ENCODE data around the gene TRDN. TPM values are rescaled to one million over a fixed set of nuclear protein-coding genes. Genes with fewer than 3 reads are reported as not detected.

The TRDN gene
- total and polyA plus RNA-seq, 3 experiments from 2014 or later, result not detected

- ChIA-PET CTCF (no interaction called here), POLR2A (no interaction called here)
- Histone ChIP-seq H3K9me3 (ENCODE audit: low read length) (no peaks in the 10 kb centered on the region), H3K36me3 (ENCODE audit: insufficient read depth, low read length) (no peaks in the 10 kb centered on the region), H3K4me1 (ENCODE audit: insufficient read depth, low read length) (no peaks in the 10 kb centered on the region), H3K4me3 (ENCODE audit: low read length) (no peak overlapping the region), H3K27ac (ENCODE audit: low read depth, low read length) (no peak overlapping the region), H3K27me3 (ENCODE audit: insufficient read depth, low read length, poor library complexity, severe bottlenecking) (no peaks in the 10 kb centered on the region)
- Mint-ChIP-seq H3K9me3 (peaks cover 2 to 6% (median 4%) of the 10 kb centered on the region in 5 donors), H3K4me3 (no peak overlapping the region), H3K36me3 (no peaks in the 10 kb centered on the region), H3K27me3 (no peaks in the 10 kb centered on the region), H3K27ac (no peak overlapping the region), H3K4me1 (no peaks in the 10 kb centered on the region)
- DNase-seq, result no peak
These were observed 86.6 kb downstream of the TRDN start for GRCh38 chr6:123550052-123550617.

- no peak for DNase-seq
- Histone ChIP-seq H3K4me3 (ENCODE audit: low read length) (no peak overlapping the region), H3K4me1 (ENCODE audit: insufficient read depth, low read length) (no peaks in the 10 kb centered on the region), H3K36me3 (ENCODE audit: insufficient read depth, low read length) (no peaks in the 10 kb centered on the region), H3K9me3 (ENCODE audit: low read length) (no peaks in the 10 kb centered on the region), H3K27me3 (ENCODE audit: insufficient read depth, low read length, poor library complexity, severe bottlenecking) (no peaks in the 10 kb centered on the region), H3K27ac (ENCODE audit: low read depth, low read length) (no peak overlapping the region)
- Mint-ChIP-seq H3K4me1 (no peaks in the 10 kb centered on the region), H3K27ac (no peak overlapping the region), H3K9me3 (peaks cover 2 to 6% (median 4%) of the 10 kb centered on the region in 5 donors), H3K4me3 (no peak overlapping the region), H3K27me3 (no peaks in the 10 kb centered on the region), H3K36me3 (no peaks in the 10 kb centered on the region)
- CTCF ChIA-PET, result no interaction called here
- POLR2A ChIA-PET, result no interaction called here
These were observed 87.3 kb downstream of the TRDN start for GRCh38 chr6:123549476-123549875.

DNA sequence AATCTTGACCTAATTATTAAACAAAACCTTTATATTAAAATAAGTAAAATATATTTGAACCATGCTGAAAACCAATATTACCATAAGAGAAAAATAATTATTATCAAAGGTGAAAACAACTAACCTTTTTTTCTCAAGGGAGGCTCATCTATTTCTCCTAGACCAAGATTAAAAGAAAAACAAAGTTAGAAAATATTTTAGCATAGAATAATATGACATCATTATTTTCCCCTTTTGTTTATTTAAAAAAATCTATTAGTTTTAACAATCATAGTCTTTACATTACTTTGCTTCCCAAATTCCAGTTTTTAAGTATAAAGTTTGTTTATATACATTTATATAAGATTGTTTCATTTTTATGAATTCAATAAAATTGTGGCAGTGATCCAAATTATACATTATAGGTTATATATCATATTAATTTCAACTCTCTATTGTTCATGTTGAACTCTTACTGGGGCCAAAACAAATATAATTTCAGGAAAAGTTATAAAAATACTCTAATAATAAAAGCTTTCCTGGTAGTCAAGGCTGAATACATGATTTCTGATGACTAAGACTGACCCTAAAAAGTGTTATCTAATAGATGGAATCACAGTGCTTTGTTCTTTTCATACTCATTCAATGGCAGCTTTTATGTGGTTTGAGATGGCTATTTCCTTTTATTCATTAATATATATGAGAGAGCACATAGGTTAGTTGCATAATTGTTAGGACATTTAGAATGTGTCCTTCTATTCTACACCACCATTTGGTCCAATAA is 89.4 kb downstream of the TRDN start:
- Mint-ChIP-seq H3K4me1 (no peaks in the 10 kb centered on the region), H3K36me3 (no peaks in the 10 kb centered on the region), H3K4me3 (no peak overlapping the region), H3K9me3 (peaks cover 0 to 4% (median under 1%) of the 10 kb centered on the region in 5 donors), H3K27me3 (no peaks in the 10 kb centered on the region), H3K27ac (no peak overlapping the region)
- no peaks in the 10 kb centered on the region for H3K27me3 ChIP-seq (ENCODE audit: insufficient read depth, low read length, poor library complexity, severe bottlenecking)
- H3K9me3 ChIP-seq (ENCODE audit: low read length), result no peaks in the 10 kb centered on the region
- no peaks in the 10 kb centered on the region for H3K36me3 ChIP-seq (ENCODE audit: insufficient read depth, low read length)
- POLR2A ChIA-PET, result no interaction called here
- H3K4me1 ChIP-seq (ENCODE audit: insufficient read depth, low read length), result no peaks in the 10 kb centered on the region
- CTCF ChIA-PET, result no interaction called here
- H3K4me3 ChIP-seq (ENCODE audit: low read length), result no peak overlapping the region
- no peak overlapping the region for H3K27ac ChIP-seq (ENCODE audit: low read depth, low read length)
- no peak for DNase-seq

DNA sequence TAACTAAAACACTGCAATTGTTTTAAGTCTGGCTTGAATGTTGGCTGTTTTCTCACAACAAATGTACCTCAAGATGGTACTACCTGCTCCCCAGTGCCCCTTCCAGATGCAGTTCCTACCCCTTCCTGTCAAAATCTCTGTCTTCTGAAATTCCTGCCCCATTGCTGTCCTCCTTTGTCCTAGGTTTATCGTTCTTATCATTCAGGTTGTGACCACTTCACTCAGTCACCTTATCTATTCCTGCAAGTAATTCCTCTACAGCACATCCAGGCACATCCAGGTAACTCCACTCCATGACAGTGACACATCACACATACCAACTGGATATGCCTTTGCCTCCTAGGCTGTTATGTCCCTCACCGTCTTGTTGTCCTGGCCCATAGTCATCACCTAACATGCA is 90.2 kb downstream of the TRDN start:
- Histone ChIP-seq H3K36me3 (ENCODE audit: insufficient read depth, low read length) (no peaks in the 10 kb centered on the region), H3K4me1 (ENCODE audit: insufficient read depth, low read length) (no peaks in the 10 kb centered on the region), H3K27ac (ENCODE audit: low read depth, low read length) (no peak overlapping the region), H3K4me3 (ENCODE audit: low read length) (no peak overlapping the region), H3K9me3 (ENCODE audit: low read length) (no peaks in the 10 kb centered on the region), H3K27me3 (ENCODE audit: insufficient read depth, low read length, poor library complexity, severe bottlenecking) (no peaks in the 10 kb centered on the region)
- H3K4me3 Mint-ChIP-seq, result no peak overlapping the region
- no peak for DNase-seq
- no peak overlapping the region for H3K27ac Mint-ChIP-seq
- no peaks in the 10 kb centered on the region for H3K36me3 Mint-ChIP-seq
- no peaks in the 10 kb centered on the region for H3K27me3 Mint-ChIP-seq
- H3K4me1 Mint-ChIP-seq, result no peaks in the 10 kb centered on the region
- CTCF ChIA-PET, result no interaction called here
- POLR2A ChIA-PET, result no interaction called here
- peaks cover 0 to 4% (median 2%) of the 10 kb centered on the region in 5 donors for H3K9me3 Mint-ChIP-seq

- H3K27me3 Mint-ChIP-seq, result no peaks in the 10 kb centered on the region
- CTCF ChIA-PET, result no interaction called here
These were observed 95.3 kb downstream of the TRDN start for GRCh38 chr6:123541462-123541861.

GRCh38 chr6:123533862-123534648 is 102.7 kb downstream of the TRDN start:
- ChIA-PET POLR2A (no interaction called here), CTCF (no interaction called here)
- H3K9me3 Mint-ChIP-seq, result peaks cover 0 to 17% (median 0%) of the 10 kb centered on the region in 5 donors
- no peaks in the 10 kb centered on the region for H3K36me3 ChIP-seq (ENCODE audit: insufficient read depth, low read length)
- H3K27ac ChIP-seq (ENCODE audit: low read depth, low read length), result no peak overlapping the region
- no peaks in the 10 kb centered on the region for H3K4me1 Mint-ChIP-seq
- H3K27me3 Mint-ChIP-seq, result no peaks in the 10 kb centered on the region
- H3K36me3 Mint-ChIP-seq, result no peaks in the 10 kb centered on the region
- DNase-seq, result no peak
- H3K4me1 ChIP-seq (ENCODE audit: insufficient read depth, low read length), result no peaks in the 10 kb centered on the region
- H3K27ac Mint-ChIP-seq, result no peak overlapping the region
- H3K4me3 Mint-ChIP-seq, result no peak overlapping the region
- H3K27me3 ChIP-seq (ENCODE audit: insufficient read depth, low read length, poor library complexity, severe bottlenecking), result no peaks in the 10 kb centered on the region
- H3K4me3 ChIP-seq (ENCODE audit: low read length), result no peak overlapping the region
- H3K9me3 ChIP-seq (ENCODE audit: low read length), result no peaks in the 10 kb centered on the region

More at GRCh38 chr6:123541462-123541861, 95.3 kb downstream of the TRDN start:
- Mint-ChIP-seq H3K4me3 (no peak overlapping the region), H3K36me3 (no peaks in the 10 kb centered on the region), H3K4me1 (no peaks in the 10 kb centered on the region), H3K9me3 (peaks cover 0 to 12% (median 4%) of the 10 kb centered on the region in 5 donors), H3K27ac (no peak overlapping the region)
- Histone ChIP-seq H3K36me3 (ENCODE audit: insufficient read depth, low read length) (no peaks in the 10 kb centered on the region), H3K9me3 (ENCODE audit: low read length) (no peaks in the 10 kb centered on the region), H3K4me1 (ENCODE audit: insufficient read depth, low read length) (no peaks in the 10 kb centered on the region), H3K27me3 (ENCODE audit: insufficient read depth, low read length, poor library complexity, severe bottlenecking) (no peaks in the 10 kb centered on the region), H3K27ac (ENCODE audit: low read depth, low read length) (no peak overlapping the region), H3K4me3 (ENCODE audit: low read length) (no peak overlapping the region)
- DNase-seq, result no peak
- POLR2A ChIA-PET, result no interaction called here

DNA sequence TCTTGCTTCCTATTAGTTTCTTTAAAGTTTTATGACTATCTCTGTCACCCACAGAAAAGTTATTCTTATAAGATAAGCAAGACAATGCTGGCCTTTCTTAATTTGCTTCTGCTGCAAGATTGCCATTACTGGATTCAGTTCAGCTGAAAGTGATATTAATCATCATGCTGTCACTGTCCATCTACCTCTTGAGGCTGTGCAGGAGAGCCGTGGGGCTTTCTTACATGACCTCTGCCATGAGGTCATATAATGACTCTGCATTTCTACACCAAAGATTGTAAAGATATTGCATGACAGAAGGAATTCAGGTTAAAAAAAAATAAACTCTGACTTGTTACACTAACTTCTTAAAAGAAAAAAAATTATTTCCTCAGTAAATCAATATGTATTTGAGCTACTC is 106.9 kb downstream of the TRDN start:
- H3K4me3 Mint-ChIP-seq, result no peak overlapping the region
- H3K9me3 Mint-ChIP-seq, result peaks cover 0 to 8% (median 2%) of the 10 kb centered on the region in 5 donors

GRCh38 chr6:123529058-123529457 is 107.7 kb downstream of the TRDN start:
- H3K27me3 ChIP-seq (ENCODE audit: insufficient read depth, low read length, poor library complexity, severe bottlenecking), result no peaks in the 10 kb centered on the region
- no peaks in the 10 kb centered on the region for H3K4me1 ChIP-seq (ENCODE audit: insufficient read depth, low read length)
- H3K36me3 ChIP-seq (ENCODE audit: insufficient read depth, low read length), result no peaks in the 10 kb centered on the region
- H3K9me3 ChIP-seq (ENCODE audit: low read length), result no peaks in the 10 kb centered on the region
- DNase-seq, result no peak
- H3K27ac Mint-ChIP-seq, result no peak overlapping the region
- no peak overlapping the region for H3K4me3 ChIP-seq (ENCODE audit: low read length)
- no peaks in the 10 kb centered on the region for H3K27me3 Mint-ChIP-seq
- H3K36me3 Mint-ChIP-seq, result no peaks in the 10 kb centered on the region
- ChIA-PET CTCF (no interaction called here), POLR2A (no interaction called here)
- H3K4me1 Mint-ChIP-seq, result no peaks in the 10 kb centered on the region
- no peak overlapping the region for H3K27ac ChIP-seq (ENCODE audit: low read depth, low read length)
- peaks cover 0 to 8% (median 2%) of the 10 kb centered on the region in 5 donors for H3K9me3 Mint-ChIP-seq
- H3K4me3 Mint-ChIP-seq, result no peak overlapping the region

More for the DNA sequence above, 106.9 kb downstream of the TRDN start:
- POLR2A ChIA-PET, result no interaction called here
- H3K27ac Mint-ChIP-seq, result no peak overlapping the region
- no peaks in the 10 kb centered on the region for H3K9me3 ChIP-seq (ENCODE audit: low read length)
- H3K4me1 ChIP-seq (ENCODE audit: insufficient read depth, low read length), result no peaks in the 10 kb centered on the region
- no peaks in the 10 kb centered on the region for H3K36me3 ChIP-seq (ENCODE audit: insufficient read depth, low read length)
- no peak for DNase-seq
- H3K36me3 Mint-ChIP-seq, result no peaks in the 10 kb centered on the region
- H3K27me3 Mint-ChIP-seq, result no peaks in the 10 kb centered on the region
- no peak overlapping the region for H3K27ac ChIP-seq (ENCODE audit: low read depth, low read length)
- H3K4me3 ChIP-seq (ENCODE audit: low read length), result no peak overlapping the region
- H3K27me3 ChIP-seq (ENCODE audit: insufficient read depth, low read length, poor library complexity, severe bottlenecking), result no peaks in the 10 kb centered on the region
- no peaks in the 10 kb centered on the region for H3K4me1 Mint-ChIP-seq
- CTCF ChIA-PET, result no interaction called here

All from CD8-positive, alpha-beta memory T cell (primary cell).